Brain pericyte (primary cell): ENCODE results near the gene CCDC137.

Source experiments
- DNase-seq: peaks from one replicate; pipeline ENCODE4 v3.0.0-alpha.2; 2012; ENCODE audit warnings: low read depth, low spot score

The CCDC137 gene

DNA sequence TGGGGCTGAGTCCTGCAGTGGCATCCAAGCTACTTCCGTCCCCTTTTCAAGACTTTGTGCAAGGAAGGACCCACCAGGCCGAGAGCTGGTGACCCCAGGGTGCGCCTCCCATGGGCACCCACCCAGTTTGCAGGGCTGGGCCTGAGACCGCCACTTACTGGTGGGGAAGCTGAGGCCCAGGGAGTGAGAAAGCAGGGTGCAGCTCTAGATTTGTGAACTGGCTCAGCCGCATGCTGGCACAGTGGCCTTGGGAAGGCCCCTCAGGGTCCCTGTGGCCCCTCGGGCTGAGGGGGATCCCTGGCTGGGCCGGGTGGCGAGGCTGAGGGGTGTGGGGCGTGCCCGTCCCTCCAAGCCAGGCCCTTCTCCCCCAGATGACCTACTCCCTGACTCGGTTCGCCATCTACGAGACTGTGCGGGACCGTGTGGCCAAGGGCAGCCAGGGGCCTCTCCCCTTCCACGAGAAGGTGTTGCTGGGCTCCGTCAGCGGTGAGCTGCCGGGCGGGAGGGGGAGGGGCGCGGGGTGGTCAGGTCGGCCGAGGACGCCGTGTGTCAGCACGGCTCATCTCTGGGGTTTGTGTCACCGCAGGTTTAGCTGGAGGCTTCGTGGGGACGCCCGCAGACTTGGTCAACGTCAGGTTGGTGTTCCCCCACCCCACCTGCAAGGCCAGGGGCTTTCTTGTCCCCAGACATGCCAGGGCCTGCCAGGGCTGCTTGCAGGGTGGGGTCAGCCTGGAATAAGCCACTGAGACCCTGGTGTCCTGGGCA is 48.8 kb downstream of the CCDC137 start:
- no peak for DNase-seq

DNA sequence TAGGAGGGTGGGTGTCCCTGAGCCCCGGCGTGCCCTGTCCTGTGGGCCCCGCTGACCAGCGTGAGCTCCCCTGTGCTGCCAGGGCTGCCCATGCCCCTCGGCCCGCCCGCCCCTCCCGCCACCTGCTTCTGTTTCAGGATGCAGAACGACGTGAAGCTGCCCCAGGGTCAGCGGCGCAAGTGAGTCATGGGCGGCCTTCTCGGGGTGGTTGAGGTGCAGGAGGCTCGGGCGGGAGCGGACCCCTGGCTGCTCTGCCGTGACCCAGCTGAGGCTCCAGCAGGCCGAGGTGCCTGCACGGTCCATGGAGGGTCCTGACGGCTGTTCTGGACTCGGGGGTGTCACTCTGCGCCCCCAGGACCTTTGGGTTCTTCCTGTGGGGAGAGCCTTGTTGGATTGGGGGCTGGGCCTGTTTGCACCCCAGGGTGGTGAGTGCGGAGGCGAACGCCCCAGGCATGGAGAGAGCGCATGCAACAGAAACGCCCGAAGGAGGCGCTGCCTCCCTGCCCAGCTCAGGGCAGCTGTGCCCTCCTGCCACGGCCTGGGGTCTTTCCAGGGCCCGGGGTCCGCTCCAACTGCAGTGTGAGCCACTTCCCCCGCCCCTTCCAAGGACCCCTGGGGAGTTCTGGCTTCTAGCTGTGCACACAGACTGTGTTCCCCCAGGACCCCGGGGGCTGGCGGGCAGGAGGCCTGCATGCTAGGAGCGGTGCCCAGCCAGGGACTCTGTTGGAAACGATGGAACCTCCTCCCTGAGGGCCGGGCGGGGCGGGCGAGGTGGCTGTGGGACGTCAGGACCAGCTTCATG is 49.5 kb downstream of the CCDC137 start:
- no peak for DNase-seq

- DNase-seq, result no peak
These were observed 50.1 kb downstream of the CCDC137 start for GRCh38 chr17:81716674-81716996.

GRCh38 chr17:81717049-81717765 is 50.7 kb downstream of the CCDC137 start:
- DNase-seq, result no peak

- no peak for DNase-seq
These were observed 51.2 kb downstream of the CCDC137 start for GRCh38 chr17:81717766-81718089.

DNA sequence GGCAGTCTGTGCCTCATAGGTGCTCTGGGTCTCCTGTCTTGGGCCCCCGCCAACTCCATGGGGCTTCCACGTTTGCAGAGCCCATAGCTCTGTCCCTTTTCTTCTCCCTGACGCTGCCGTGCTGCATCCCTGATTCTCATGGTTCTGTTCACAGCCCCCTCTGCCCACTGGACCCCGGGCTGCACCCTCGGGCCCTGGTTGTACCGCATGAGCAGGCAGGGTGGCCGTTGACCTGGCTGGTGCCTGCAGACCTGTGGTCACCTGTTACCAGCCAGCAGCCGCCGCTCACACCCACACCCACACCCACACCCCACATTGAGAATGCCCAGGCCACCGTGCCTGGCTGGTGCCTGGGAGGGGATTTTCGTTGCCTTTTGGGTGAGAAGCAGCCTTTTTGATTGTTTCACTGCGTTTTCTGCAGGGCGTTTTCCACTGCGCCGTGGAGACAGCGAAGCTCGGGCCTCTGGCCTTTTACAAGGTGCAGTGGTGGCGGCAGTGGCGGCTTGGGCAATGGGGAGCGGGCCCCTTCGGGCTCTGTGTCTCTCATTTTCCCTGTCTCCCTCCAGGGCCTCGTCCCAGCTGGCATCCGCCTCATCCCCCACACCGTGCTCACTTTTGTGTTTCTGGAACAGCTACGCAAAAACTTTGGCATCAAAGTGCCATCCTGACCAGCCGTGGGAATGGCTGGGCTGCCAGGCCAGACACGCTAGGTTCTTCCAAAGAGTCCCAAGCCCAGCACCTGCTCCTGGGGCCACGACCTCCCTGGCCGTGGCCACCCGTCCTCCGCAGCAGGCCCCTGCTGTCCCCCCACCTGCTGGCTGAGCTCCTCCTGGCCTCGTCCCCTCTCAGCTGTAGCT is 53.1 kb downstream of the CCDC137 start:
- DNase-seq, result no peak

- no peak for DNase-seq
These were observed 53.9 kb downstream of the CCDC137 start for GRCh38 chr17:81720267-81721071.

DNA sequence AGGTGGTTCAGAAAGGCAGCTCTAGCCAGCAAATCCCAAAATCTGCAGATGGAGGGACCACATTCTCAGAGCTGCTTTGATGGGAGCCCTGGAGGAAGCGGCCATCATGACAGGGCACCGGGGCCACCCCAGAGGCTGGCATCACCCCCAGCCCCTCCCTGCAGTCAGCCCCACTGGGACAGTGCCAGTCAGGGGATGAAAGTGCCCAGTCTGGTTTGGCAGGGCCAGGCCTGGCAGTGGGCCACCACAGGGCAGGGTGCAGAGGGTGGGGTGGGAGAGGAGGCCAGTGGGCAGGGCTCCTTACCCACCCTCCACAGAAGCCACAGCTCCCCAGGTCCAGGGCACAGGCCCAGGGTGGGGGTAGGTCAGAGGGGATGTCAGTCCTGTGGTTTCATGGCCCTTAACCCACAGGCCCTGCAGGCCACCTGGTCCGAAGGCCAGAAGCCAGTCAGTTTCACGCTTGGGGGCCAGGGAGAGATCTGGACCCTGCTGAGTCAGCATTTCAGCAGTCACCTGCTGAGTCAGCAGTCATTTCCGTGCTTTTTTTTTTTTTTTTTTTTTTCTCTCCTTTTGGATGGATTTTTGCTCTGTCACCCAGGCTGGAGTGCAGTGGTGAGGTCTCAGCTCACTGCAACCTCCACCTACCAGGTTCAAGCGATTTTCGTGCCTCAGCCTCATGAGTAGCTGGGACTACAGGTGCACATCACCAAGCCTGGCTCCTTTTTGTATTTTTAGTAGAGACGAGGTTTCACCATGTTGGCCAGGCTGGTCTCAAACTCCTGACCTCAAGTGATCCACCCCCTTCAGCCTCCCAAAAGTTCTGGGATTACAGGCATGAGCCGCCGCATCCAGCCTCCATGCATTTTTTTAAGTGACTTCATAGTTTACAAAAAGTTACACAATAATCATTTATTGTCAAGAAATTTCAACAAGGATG is 55.9 kb downstream of the CCDC137 start:
- DNase-seq, result no peak
